ENCODE measurements around the gene SCP2D1. TPM values are rescaled to one million over a fixed set of nuclear protein-coding genes. Genes with fewer than 3 reads are reported as not detected.
A peak's percentile ranks its signal among the peaks of the same experiment; 100 is the strongest.

Gene SCP2D1
- total RNA-seq, 1 donor from 2014 or later = not detected

DNA sequence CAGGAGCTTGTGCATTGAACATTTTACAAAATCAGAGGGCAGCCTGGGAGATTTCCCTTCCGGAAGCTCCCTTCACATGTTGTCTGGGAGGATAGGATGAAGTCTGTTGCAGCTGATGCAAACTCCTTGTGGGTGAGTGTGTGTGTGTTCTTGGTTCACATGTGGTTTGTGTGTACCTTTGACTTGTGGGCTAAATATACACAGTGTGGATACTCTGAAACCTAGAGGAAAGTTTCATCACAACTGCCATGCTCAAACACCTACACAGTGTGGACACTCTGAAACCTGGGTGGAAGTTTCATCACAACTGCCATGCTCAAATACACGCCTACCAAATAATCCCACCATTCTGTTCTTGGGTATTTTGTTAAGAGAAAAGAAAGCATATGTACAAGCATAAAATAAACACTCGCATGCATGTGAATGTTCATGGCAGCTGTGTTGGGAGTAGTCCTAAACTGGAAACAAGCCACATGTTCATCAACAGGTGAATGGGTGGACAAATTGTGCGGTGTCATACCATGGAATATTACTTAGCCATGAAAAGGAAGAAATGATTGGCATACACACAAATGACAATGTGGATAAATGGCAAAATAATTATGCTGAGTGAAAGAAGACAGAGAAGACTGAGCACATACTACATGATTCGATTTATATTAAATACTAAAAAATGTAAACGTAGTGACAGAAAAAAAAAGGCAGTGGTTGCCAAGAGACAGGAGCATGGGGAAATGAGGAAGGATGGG lies 1.8 kb downstream of the SCP2D1 start:
- no peak for ATAC-seq

GRCh38 chr20:18822832-18823231 lies 9.2 kb downstream of the SCP2D1 start:
- ATAC-seq = no peak

DNA sequence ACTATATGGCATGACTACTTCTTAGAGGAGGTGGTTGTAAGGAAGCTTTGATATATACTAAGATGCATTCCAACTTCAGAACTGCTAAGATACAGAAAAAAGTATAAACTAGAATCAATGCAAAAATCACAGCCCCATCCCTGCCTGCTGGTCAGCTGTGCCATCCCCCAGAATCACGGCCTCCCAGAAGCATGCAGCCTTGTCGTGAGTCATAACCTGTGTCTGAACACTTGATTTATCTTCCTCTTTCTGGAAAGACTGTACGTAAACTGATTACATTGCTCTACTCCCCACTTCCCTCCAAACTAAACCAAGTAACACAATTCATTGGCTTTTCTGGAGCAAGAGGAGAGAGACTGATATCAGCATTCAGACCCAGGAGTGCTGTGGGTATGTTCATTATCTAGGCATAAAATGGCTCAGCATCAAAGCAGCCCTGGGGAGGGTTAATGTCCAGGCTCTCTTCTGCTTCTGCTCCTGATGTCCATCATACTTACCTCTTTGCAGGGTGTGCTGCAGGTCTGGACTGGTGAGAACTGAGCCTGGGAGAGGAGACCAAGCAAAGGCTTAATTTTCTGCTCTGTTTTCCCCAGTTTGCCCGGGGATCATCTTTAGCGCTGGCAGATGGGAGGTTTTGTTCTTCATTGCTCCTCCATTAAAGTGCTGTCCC lies 18.4 kb downstream of the SCP2D1 start:
- ATAC-seq = no peak

- no peak for ATAC-seq
Measured at GRCh38 chr20:18832546-18833200, 19.1 kb downstream of the SCP2D1 start.

- no peak for ATAC-seq
Measured at GRCh38 chr20:18835466-18836256, 22.1 kb downstream of the SCP2D1 start.

- ATAC-seq = no peak
Measured at GRCh38 chr20:18837718-18838117, 24.1 kb downstream of the SCP2D1 start.

GRCh38 chr20:18839507-18840247 lies 26.1 kb downstream of the SCP2D1 start:
- ATAC-seq = no peak

- no peak for ATAC-seq
Measured at GRCh38 chr20:18840248-18840645, 26.7 kb downstream of the SCP2D1 start.

DNA sequence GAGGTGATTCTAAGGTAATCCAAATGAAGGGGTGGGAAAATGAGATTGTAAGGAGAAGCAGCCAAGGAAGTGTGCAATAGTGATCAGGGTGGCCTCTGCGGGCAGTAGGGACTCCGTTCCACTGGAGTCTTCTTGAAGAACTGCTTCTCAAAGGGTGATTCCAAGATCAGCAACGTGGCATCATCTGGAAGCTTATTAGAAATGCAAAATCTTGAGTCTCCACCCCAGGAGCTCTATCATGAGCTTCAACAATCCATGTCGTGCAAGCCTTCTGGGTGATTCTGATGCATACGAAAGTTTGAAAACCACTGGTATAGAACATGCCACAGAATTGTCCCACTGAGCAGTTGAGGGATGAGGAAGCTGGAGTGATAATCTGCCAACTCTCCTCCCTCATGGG lies 31.4 kb downstream of the SCP2D1 start:
- no peak for ATAC-seq

GRCh38 chr20:18847226-18847755 lies 33.7 kb downstream of the SCP2D1 start:
- ATAC-seq = no peak

GRCh38 chr20:18849131-18849530 lies 35.5 kb downstream of the SCP2D1 start:
- no peak for ATAC-seq

- peak; percentile 67 for ATAC-seq
Measured at GRCh38 chr20:18851629-18852028, 38.0 kb downstream of the SCP2D1 start.

- peak; percentile 67 for ATAC-seq
Measured at GRCh38 chr20:18852318-18852717, 38.7 kb downstream of the SCP2D1 start.

DNA sequence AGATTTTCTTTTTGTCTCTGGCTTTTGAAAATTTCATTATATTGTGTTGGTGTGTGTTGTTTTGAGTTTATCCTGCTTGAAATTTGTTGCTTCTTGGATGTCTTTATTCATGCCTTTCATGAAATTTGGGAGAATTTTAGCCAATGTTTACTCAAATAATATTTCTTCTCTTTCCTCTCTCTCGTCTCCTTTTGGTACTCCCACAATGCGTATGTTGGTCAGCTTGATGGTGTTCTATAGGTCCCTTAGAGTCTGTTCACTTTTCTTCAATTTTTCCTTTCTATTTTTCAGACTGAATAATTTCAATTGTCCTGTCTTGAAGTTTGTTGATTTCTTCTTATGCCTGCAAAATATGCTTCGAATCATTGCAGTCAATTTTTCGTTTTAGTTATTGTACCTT lies 39.6 kb downstream of the SCP2D1 start:
- no peak for ATAC-seq

DNA sequence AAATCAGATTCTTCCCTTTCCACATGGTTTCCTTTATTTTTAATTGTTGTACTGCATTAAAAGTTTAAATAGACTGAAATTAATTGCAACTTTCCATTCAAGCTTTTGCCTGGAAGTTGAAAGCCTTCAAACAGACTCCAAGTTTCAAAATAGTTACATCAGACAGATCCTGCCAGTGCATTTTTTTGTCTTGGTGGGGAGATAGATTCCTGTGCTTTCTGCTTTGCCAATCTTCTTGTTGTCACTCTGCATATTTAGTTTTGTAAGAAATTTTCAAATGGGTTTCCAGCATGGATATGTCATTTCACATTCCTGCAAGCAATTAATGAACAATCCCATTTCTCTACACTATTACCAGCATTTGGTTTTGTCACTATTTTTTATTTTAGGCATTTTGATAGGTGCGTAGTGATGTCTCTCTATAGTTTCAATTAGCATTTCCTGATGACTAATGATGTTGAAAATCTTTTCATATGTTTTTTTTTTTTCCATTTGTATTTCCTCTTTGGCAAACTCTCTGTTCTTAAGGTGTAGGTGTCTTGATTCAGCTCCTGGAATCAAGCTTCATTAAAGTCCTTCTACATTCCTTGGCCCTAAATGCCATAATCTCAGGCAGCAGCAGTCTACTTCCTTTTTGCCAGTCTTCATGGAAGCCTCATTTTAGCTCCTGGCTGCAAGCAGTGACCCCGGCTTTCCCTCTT lies 40.5 kb downstream of the SCP2D1 start:
- peak; percentile 59 for ATAC-seq

- no peak for ATAC-seq
Measured at GRCh38 chr20:18855882-18856281, 42.3 kb downstream of the SCP2D1 start.

DNA sequence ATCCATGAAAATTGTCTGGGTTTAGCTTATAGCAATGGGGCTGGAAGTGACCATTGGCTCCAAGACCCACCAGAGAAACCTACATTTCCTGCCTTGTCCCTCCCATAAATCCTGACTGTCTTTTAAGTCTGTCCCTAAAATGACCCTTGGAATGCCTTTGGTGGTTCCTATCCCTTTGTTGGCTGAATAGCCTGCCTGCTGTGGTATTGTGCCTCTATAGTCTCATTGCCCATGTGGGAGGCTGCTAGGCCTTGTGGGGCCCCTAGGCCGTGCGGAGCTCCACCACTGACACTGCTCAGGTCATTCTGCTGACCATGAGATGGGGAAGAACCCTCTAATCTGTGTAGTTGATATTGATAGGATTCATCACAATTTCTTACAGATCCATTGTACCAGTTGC lies 43.3 kb downstream of the SCP2D1 start:
- ATAC-seq = no peak

DNA sequence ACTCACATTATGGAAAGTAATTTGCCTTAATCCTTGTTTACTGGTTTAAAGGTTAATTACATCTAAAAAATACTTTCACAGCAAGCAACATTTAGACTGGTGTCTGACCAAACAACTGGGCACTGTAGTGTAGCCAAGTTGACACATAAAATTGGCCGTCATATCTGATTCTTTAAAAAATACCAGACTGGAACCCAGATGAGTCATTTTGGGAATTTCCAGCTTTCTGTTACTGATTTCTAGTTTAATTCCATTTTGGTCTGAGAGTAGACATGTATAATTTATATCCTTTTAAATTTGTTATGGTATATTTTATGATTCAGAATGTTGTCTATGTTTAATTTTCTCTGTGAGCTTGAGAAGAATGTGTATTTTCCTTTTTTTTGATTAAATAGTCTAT lies 44.1 kb downstream of the SCP2D1 start:
- ATAC-seq = no peak

DNA sequence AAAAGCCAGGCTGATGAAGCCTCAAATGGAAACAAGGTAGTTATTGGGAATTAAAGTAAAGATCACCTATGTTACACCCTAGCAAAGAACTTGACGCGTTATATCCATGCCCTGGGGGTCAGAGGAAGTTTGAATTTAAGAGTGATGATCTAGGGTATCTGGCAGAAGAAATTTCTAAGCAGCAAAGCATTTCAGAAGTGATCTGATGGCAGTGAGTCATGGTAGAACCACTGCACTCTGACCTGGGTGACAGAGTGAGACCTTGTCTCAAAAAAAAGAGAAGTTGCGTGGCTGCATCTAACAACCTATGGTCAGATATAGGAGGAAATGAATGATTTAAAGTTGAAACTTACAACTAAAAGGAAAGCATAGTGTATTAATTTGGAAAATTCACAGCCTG lies 45.2 kb downstream of the SCP2D1 start:
- ATAC-seq = no peak

All from esophagus mucosa (tissue), 1 donor.